HG03097 (cell line): ENCODE results near the gene DHRS4.
"Not testable (repeated sequence)": the region's sequence is repeated elsewhere in the genome, so short reads cannot be mapped to it uniquely, and the experiment has no call there.

Source experiments
- ATAC-seq: cut with Tn5 transposase; IDR thresholded peaks from one replicate; pipeline ENCODE4 v1.9.1; 2021; ENCODE audit not compliant: unreplicated experiment, low FRiP score

Gene DHRS4

GRCh38 chr14:23981951-23982813 lies 28.6 kb downstream of the DHRS4 start:
- ATAC-seq = not testable (repeated sequence)

- ATAC-seq = no peak
These were observed 31.5 kb downstream of the DHRS4 start for GRCh38 chr14:23984891-23985602.

- ATAC-seq = peak; percentile 19
These were observed 34.6 kb downstream of the DHRS4 start for GRCh38 chr14:23988223-23988606.

- peak; percentile 72 for ATAC-seq
These were observed 35.2 kb downstream of the DHRS4 start, which contains the start of gene DHRS4L2 for GRCh38 chr14:23988607-23989363. Gene DHRS4L2, plus strand, starts transcription at chr14:23988929. Its CDS starts 19 bp downstream, at chr14:23988948.

- not testable (repeated sequence) for ATAC-seq
These were observed 36.3 kb downstream of the DHRS4 start for GRCh38 chr14:23989734-23990445.

- ATAC-seq = not testable (repeated sequence)
These were observed 37.4 kb downstream of the DHRS4 start for GRCh38 chr14:23990961-23991360.

- ATAC-seq = not testable (repeated sequence)
These were observed 39.5 kb downstream of the DHRS4 start for GRCh38 chr14:23993042-23993441.

GRCh38 chr14:23996009-23996408 lies 42.4 kb downstream of the DHRS4 start:
- not testable (repeated sequence) for ATAC-seq

GRCh38 chr14:23996825-23997224 lies 43.3 kb downstream of the DHRS4 start:
- ATAC-seq = not testable (repeated sequence)

- ATAC-seq = not testable (repeated sequence)
These were observed 46.1 kb downstream of the DHRS4 start for GRCh38 chr14:23999640-24000039.

GRCh38 chr14:24001078-24001477 lies 47.5 kb downstream of the DHRS4 start:
- ATAC-seq = not testable (repeated sequence)

- not testable (repeated sequence) for ATAC-seq
These were observed 48.1 kb downstream of the DHRS4 start for GRCh38 chr14:24001679-24002078.

- ATAC-seq = not testable (repeated sequence)
These were observed 52.9 kb downstream of the DHRS4 start for GRCh38 chr14:24006471-24006816.

GRCh38 chr14:24006817-24007652 lies 53.5 kb downstream of the DHRS4 start:
- ATAC-seq = not testable (repeated sequence)

- ATAC-seq = no peak
These were observed 57.5 kb downstream of the DHRS4 start for GRCh38 chr14:24011051-24011450.

GRCh38 chr14:24012726-24013273 lies 59.2 kb downstream of the DHRS4 start:
- not testable (repeated sequence) for ATAC-seq

GRCh38 chr14:24013654-24014514 lies 60.3 kb downstream of the DHRS4 start:
- ATAC-seq = no peak

GRCh38 chr14:24015745-24016144 lies 62.2 kb downstream of the DHRS4 start:
- not testable (repeated sequence) for ATAC-seq
